H9 (cell line): ENCODE measurements around the gene KLK13. TPM values are rescaled to one million over a fixed set of nuclear protein-coding genes. Genes with fewer than 3 reads are reported as not detected.

Experiments used
- DNase-seq: peaks from one replicate; pipeline ENCODE4 v3.0.0-alpha.2; 2017
- H2AFZ ChIP-seq: one replicate; pipeline ENCODE4 v1.6.1; 2013; ENCODE audit warnings: mild to moderate bottlenecking, low read length, control low read depth, moderate library complexity
- H2AK5ac ChIP-seq: 2 replicates; pipeline ENCODE4 v1.6.1; 2013; ENCODE audit warnings: low read length, control low read depth, mixed read lengths; ENCODE audit not compliant: insufficient read length
- H2BK120ac ChIP-seq: one replicate; pipeline ENCODE4 v1.6.1; 2013; ENCODE audit warnings: low read depth, mild to moderate bottlenecking, low read length, control low read depth, inconsistent platforms; ENCODE audit not compliant: poor library complexity, severe bottlenecking
- H2BK12ac ChIP-seq: 2 replicates; pipeline ENCODE4 v1.6.1; 2013; ENCODE audit warnings: low read length, control low read depth, mixed read lengths, low read depth; ENCODE audit not compliant: insufficient read length
- H2BK15ac ChIP-seq: 2 replicates; pipeline ENCODE4 v1.6.1; 2013; ENCODE audit warnings: low read depth, low read length, control low read depth
- H2BK20ac ChIP-seq: one replicate; pipeline ENCODE4 v1.6.1; 2013; ENCODE audit warnings: low read depth, mild to moderate bottlenecking, low read length, control low read depth, inconsistent platforms; ENCODE audit not compliant: poor library complexity, severe bottlenecking
- H2BK5ac ChIP-seq: 2 replicates; pipeline ENCODE4 v1.6.1; 2013; ENCODE audit warnings: low read length, control low read depth, mixed read lengths; ENCODE audit not compliant: insufficient read length
- H3K14ac ChIP-seq: 2 replicates; pipeline ENCODE4 v1.6.1; 2013; ENCODE audit warnings: low read length, control low read depth; ENCODE audit not compliant: insufficient read depth
- H3K18ac ChIP-seq: 2 replicates; pipeline ENCODE4 v1.6.1; 2013; ENCODE audit warnings: low read depth, mild to moderate bottlenecking, mixed read lengths, low read length, control low read depth; ENCODE audit not compliant: insufficient read length
- H3K23ac ChIP-seq: 2 replicates; pipeline ENCODE4 v1.6.1; 2013; ENCODE audit warnings: low read length, control low read depth, mixed read lengths, low read depth; ENCODE audit not compliant: insufficient read length
- H3K23me2 ChIP-seq: 2 replicates; pipeline ENCODE4 v1.6.1; 2013; ENCODE audit warnings: low read depth, mild to moderate bottlenecking, mixed read lengths, low read length, control low read depth; ENCODE audit not compliant: insufficient read length, poor library complexity, severe bottlenecking
- H3K27ac ChIP-seq: 2 replicates; pipeline ENCODE4 v1.5.1; 2013; ENCODE audit warnings: low read length, control low read depth, mixed read lengths, low read depth; ENCODE audit not compliant: insufficient read length
- H3K27me3 ChIP-seq: 2 replicates; pipeline ENCODE4 v1.6.1; 2013; ENCODE audit warnings: low read length, control low read depth, inconsistent platforms; ENCODE audit not compliant: insufficient read depth
- H3K4ac ChIP-seq: 2 replicates; pipeline ENCODE4 v1.6.1; 2013; ENCODE audit warnings: low read depth, mild to moderate bottlenecking, control low read depth, inconsistent platforms, low read length, moderate library complexity
- H3K4me1 ChIP-seq: 2 replicates; pipeline ENCODE4 v1.6.1; 2013; ENCODE audit warnings: low read length, control low read depth, inconsistent platforms; ENCODE audit not compliant: insufficient read depth
- H3K4me2 ChIP-seq: 2 replicates; pipeline ENCODE4 v1.6.1; 2013; ENCODE audit warnings: low read length, control low read depth, mixed read lengths; ENCODE audit not compliant: insufficient read length, insufficient read depth
- H3K56ac ChIP-seq: 2 replicates; pipeline ENCODE4 v1.6.1; 2013; ENCODE audit warnings: low read depth, mild to moderate bottlenecking, mixed read lengths, low read length, control low read depth; ENCODE audit not compliant: insufficient read length
- H3K79me1 ChIP-seq: 2 replicates; pipeline ENCODE4 v1.6.1; 2013; ENCODE audit warnings: low read depth, mild to moderate bottlenecking, moderate library complexity, low read length, control low read depth, inconsistent platforms; ENCODE audit not compliant: insufficient read depth, poor library complexity, severe bottlenecking
- H3K79me2 ChIP-seq: 2 replicates; pipeline ENCODE4 v1.6.1; 2013; ENCODE audit warnings: low read length, control low read depth, inconsistent platforms; ENCODE audit not compliant: insufficient read depth
- H3K9ac ChIP-seq: 2 replicates; pipeline ENCODE4 v1.6.1; 2013; ENCODE audit warnings: low read length, control low read depth, mixed read lengths; ENCODE audit not compliant: insufficient read length; ENCODE audit errors: extremely low read depth
- H3K9me3 ChIP-seq: one replicate; pipeline ENCODE4 v1.6.1; 2013; ENCODE audit warnings: low read depth, low read length, inconsistent platforms; ENCODE audit not compliant: control insufficient read depth
- H3T11ph ChIP-seq: one replicate; pipeline ENCODE4 v1.6.1; 2013; ENCODE audit warnings: mild to moderate bottlenecking, low read length, control low read depth, inconsistent platforms
- H4K20me1 ChIP-seq: one replicate; pipeline ENCODE4 v1.6.1; 2013; ENCODE audit not compliant: control insufficient read depth, insufficient read length, insufficient read depth
- H4K5ac ChIP-seq: 2 replicates; pipeline ENCODE4 v1.6.1; 2013; ENCODE audit warnings: low read depth, mild to moderate bottlenecking, mixed read lengths, low read length, control low read depth; ENCODE audit not compliant: insufficient read length
- H4K8ac ChIP-seq: replicated peaks from 2 replicates; pipeline ENCODE4 v1.6.1; 2013; ENCODE audit warnings: low read length, control low read depth, mixed read lengths, low read depth; ENCODE audit not compliant: insufficient read length
- H4K91ac ChIP-seq: 2 replicates; pipeline ENCODE4 v1.6.1; 2013; ENCODE audit warnings: low read depth, mild to moderate bottlenecking, moderate library complexity, mixed read lengths, low read length, control low read depth; ENCODE audit not compliant: insufficient read length
- H3K27ac Mint-ChIP-seq, 3 experiments: 2 replicates in 2 of 3; 3 replicates in 1 of 3; pipeline ENCODE4 v1.8.0; 2020 to 2021; ENCODE audit warnings: mixed read lengths in 3 of 3, mild to moderate bottlenecking in 1 of 3, moderate library complexity in 1 of 3
- H3K27me3 Mint-ChIP-seq: 2 replicates; pipeline ENCODE4 v1.8.0; 2021; ENCODE audit warnings: low read depth, mild to moderate bottlenecking, moderate library complexity, mixed read lengths
- H3K36me3 Mint-ChIP-seq, 3 experiments: 2 replicates in 2 of 3; 3 replicates in 1 of 3; pipeline ENCODE4 v1.8.0; 2020 to 2021; ENCODE audit warnings: low read depth in 3 of 3, mixed read lengths in 3 of 3; ENCODE audit not compliant: insufficient read depth in 1 of 3
- H3K4me1 Mint-ChIP-seq, 2 experiments: 2 replicates each; pipeline ENCODE4 v1.8.0; 2020; ENCODE audit warnings: mixed read lengths in 2 of 2
- H3K4me3 Mint-ChIP-seq, 2 experiments: 2 replicates in 1 of 2; 3 replicates in 1 of 2; pipeline ENCODE4 v1.8.0; 2020 to 2021; ENCODE audit warnings: mild to moderate bottlenecking in 2 of 2, mixed read lengths in 2 of 2, moderate library complexity in 1 of 2
- H3K9me3 Mint-ChIP-seq, 2 experiments: 2 replicates in 1 of 2; 3 replicates in 1 of 2; pipeline ENCODE4 v1.8.0; 2020; ENCODE audit warnings: mild to moderate bottlenecking in 2 of 2, mixed read lengths in 2 of 2, moderate library complexity in 1 of 2
- WGBS: extraction: QIAGEN DNeasy Blood & Tissue Kit; methylation state at CpG from one replicate; pipeline ENCODE4 v1.1.7; 2013; ENCODE audit warnings: missing lambda C conversion rate, low lambda C conversion rate, mixed read lengths; ENCODE audit not compliant: insufficient read length; ENCODE audit errors: extremely low coverage; 5-methylcytosine and 5-hydroxymethylcytosine counted together
- total RNA-seq: library from RNA; stranded (reverse); gene quantifications from 2 replicates; pipeline ENCODE4 v1.2.1, GENCODE V29; 2021
- TF ChIP-seq, protein P1 (sequence below): fragments of 200-600 bp; sonication (generic); conservative IDR thresholded peaks from 3 replicates; pipeline ENCODE4 v1.8.0; 2021; ENCODE audit warnings: antibody characterized with exemption, mild to moderate bottlenecking

The KLK13 gene
- total RNA-seq, 1 experiment from 2014 or later = 4.2 TPM

DNA sequence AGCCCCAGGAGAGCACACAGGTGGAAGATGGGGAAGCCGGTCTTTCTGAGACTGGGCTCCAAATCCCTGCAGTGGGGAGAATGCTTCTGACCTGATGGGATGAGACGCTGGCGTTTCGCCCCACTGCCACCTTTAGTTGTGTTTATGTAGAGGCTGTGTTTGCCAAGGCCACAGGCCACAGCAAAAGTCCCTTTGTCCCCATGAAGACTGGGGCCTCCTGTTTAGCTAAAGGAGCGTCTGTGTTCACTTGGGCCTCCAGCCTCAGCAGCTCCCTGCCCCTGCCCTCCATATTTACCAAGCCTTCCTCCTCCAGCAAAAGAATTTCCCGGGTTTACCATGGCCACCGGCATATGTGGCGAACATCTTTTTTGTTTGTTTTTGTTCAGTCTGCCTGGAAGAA is 28.2 kb upstream of the KLK13 start:
- Histone ChIP-seq H3K23ac (no peak overlapping the region), H2BK12ac (no peak overlapping the region), H4K8ac (no peak overlapping the region), H2BK120ac (no peak overlapping the region), H3K79me1 (no peaks in the 10 kb centered on the region), H4K5ac (no peak overlapping the region), H2BK5ac (no peak overlapping the region), H3K23me2 (no peaks in the 10 kb centered on the region), H3K14ac (no peak overlapping the region), H3T11ph (no peak overlapping the region), H4K20me1 (no peaks in the 10 kb centered on the region), H3K9me3 (no peaks in the 10 kb centered on the region), H3K27ac (no peak overlapping the region), H2AFZ (no peak overlapping the region), H3K27me3 (no peaks in the 10 kb centered on the region), H3K18ac (no peak overlapping the region), H2AK5ac (no peak overlapping the region), H3K4me1 (no peaks in the 10 kb centered on the region), H3K79me2 (no peaks in the 10 kb centered on the region), H4K91ac (no peak overlapping the region), H2BK15ac (no peak overlapping the region), H3K4me2 (no peak overlapping the region), H3K9ac (no peak overlapping the region), H3K56ac (no peak overlapping the region), H2BK20ac (no peak overlapping the region), H3K4ac (no peak overlapping the region)
- H3K4me3 Mint-ChIP-seq = no peak overlapping the region
- H3K27ac Mint-ChIP-seq = no peak overlapping the region
- no peak for DNase-seq
- peaks cover 0 to 4% (median 0%) of the 10 kb centered on the region in 3 experiments; a peak in 1 of 7 replicates for H3K36me3 Mint-ChIP-seq
- peaks cover 17 to 25% of the 10 kb centered on the region in 2 experiments for H3K4me1 Mint-ChIP-seq
- TF ChIP-seq, protein P1, sequence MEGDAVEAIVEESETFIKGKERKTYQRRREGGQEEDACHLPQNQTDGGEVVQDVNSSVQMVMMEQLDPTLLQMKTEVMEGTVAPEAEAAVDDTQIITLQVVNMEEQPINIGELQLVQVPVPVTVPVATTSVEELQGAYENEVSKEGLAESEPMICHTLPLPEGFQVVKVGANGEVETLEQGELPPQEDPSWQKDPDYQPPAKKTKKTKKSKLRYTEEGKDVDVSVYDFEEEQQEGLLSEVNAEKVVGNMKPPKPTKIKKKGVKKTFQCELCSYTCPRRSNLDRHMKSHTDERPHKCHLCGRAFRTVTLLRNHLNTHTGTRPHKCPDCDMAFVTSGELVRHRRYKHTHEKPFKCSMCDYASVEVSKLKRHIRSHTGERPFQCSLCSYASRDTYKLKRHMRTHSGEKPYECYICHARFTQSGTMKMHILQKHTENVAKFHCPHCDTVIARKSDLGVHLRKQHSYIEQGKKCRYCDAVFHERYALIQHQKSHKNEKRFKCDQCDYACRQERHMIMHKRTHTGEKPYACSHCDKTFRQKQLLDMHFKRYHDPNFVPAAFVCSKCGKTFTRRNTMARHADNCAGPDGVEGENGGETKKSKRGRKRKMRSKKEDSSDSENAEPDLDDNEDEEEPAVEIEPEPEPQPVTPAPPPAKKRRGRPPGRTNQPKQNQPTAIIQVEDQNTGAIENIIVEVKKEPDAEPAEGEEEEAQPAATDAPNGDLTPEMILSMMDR = no peak
- no peaks in the 10 kb centered on the region for H3K9me3 Mint-ChIP-seq
- peaks cover 4% of the 10 kb centered on the region for H3K27me3 Mint-ChIP-seq
- no CpG with 5 or more reads among the region's 8 CpGs for WGBS
